H9 (cell line): ENCODE measurements around the gene SULT1E1. TPM values are rescaled to one million over a fixed set of nuclear protein-coding genes. Genes with fewer than 3 reads are reported as not detected.

Experiments used
- DNase-seq: peaks from one replicate; pipeline ENCODE4 v3.0.0-alpha.2; 2017
- H2AFZ ChIP-seq: one replicate; pipeline ENCODE4 v1.6.1; 2013; ENCODE audit warnings: mild to moderate bottlenecking, low read length, control low read depth, moderate library complexity
- H2AK5ac ChIP-seq: 2 replicates; pipeline ENCODE4 v1.6.1; 2013; ENCODE audit warnings: low read length, control low read depth, mixed read lengths; ENCODE audit not compliant: insufficient read length
- H2BK120ac ChIP-seq: one replicate; pipeline ENCODE4 v1.6.1; 2013; ENCODE audit warnings: low read depth, mild to moderate bottlenecking, low read length, control low read depth, inconsistent platforms; ENCODE audit not compliant: poor library complexity, severe bottlenecking
- H2BK12ac ChIP-seq: 2 replicates; pipeline ENCODE4 v1.6.1; 2013; ENCODE audit warnings: low read length, control low read depth, mixed read lengths, low read depth; ENCODE audit not compliant: insufficient read length
- H2BK15ac ChIP-seq: 2 replicates; pipeline ENCODE4 v1.6.1; 2013; ENCODE audit warnings: low read depth, low read length, control low read depth
- H2BK20ac ChIP-seq: one replicate; pipeline ENCODE4 v1.6.1; 2013; ENCODE audit warnings: low read depth, mild to moderate bottlenecking, low read length, control low read depth, inconsistent platforms; ENCODE audit not compliant: poor library complexity, severe bottlenecking
- H2BK5ac ChIP-seq: 2 replicates; pipeline ENCODE4 v1.6.1; 2013; ENCODE audit warnings: low read length, control low read depth, mixed read lengths; ENCODE audit not compliant: insufficient read length
- H3K14ac ChIP-seq: 2 replicates; pipeline ENCODE4 v1.6.1; 2013; ENCODE audit warnings: low read length, control low read depth; ENCODE audit not compliant: insufficient read depth
- H3K18ac ChIP-seq: 2 replicates; pipeline ENCODE4 v1.6.1; 2013; ENCODE audit warnings: low read depth, mild to moderate bottlenecking, mixed read lengths, low read length, control low read depth; ENCODE audit not compliant: insufficient read length
- H3K23ac ChIP-seq: 2 replicates; pipeline ENCODE4 v1.6.1; 2013; ENCODE audit warnings: low read length, control low read depth, mixed read lengths, low read depth; ENCODE audit not compliant: insufficient read length
- H3K23me2 ChIP-seq: 2 replicates; pipeline ENCODE4 v1.6.1; 2013; ENCODE audit warnings: low read depth, mild to moderate bottlenecking, mixed read lengths, low read length, control low read depth; ENCODE audit not compliant: insufficient read length, poor library complexity, severe bottlenecking
- H3K27ac ChIP-seq: 2 replicates; pipeline ENCODE4 v1.5.1; 2013; ENCODE audit warnings: low read length, control low read depth, mixed read lengths, low read depth; ENCODE audit not compliant: insufficient read length
- H3K27me3 ChIP-seq: 2 replicates; pipeline ENCODE4 v1.6.1; 2013; ENCODE audit warnings: low read length, control low read depth, inconsistent platforms; ENCODE audit not compliant: insufficient read depth
- H3K4ac ChIP-seq: 2 replicates; pipeline ENCODE4 v1.6.1; 2013; ENCODE audit warnings: low read depth, mild to moderate bottlenecking, control low read depth, inconsistent platforms, low read length, moderate library complexity
- H3K4me1 ChIP-seq: 2 replicates; pipeline ENCODE4 v1.6.1; 2013; ENCODE audit warnings: low read length, control low read depth, inconsistent platforms; ENCODE audit not compliant: insufficient read depth
- H3K4me2 ChIP-seq: 2 replicates; pipeline ENCODE4 v1.6.1; 2013; ENCODE audit warnings: low read length, control low read depth, mixed read lengths; ENCODE audit not compliant: insufficient read length, insufficient read depth
- H3K56ac ChIP-seq: 2 replicates; pipeline ENCODE4 v1.6.1; 2013; ENCODE audit warnings: low read depth, mild to moderate bottlenecking, mixed read lengths, low read length, control low read depth; ENCODE audit not compliant: insufficient read length
- H3K79me1 ChIP-seq: 2 replicates; pipeline ENCODE4 v1.6.1; 2013; ENCODE audit warnings: low read depth, mild to moderate bottlenecking, moderate library complexity, low read length, control low read depth, inconsistent platforms; ENCODE audit not compliant: insufficient read depth, poor library complexity, severe bottlenecking
- H3K79me2 ChIP-seq: 2 replicates; pipeline ENCODE4 v1.6.1; 2013; ENCODE audit warnings: low read length, control low read depth, inconsistent platforms; ENCODE audit not compliant: insufficient read depth
- H3K9ac ChIP-seq: 2 replicates; pipeline ENCODE4 v1.6.1; 2013; ENCODE audit warnings: low read length, control low read depth, mixed read lengths; ENCODE audit not compliant: insufficient read length; ENCODE audit errors: extremely low read depth
- H3K9me3 ChIP-seq: one replicate; pipeline ENCODE4 v1.6.1; 2013; ENCODE audit warnings: low read depth, low read length, inconsistent platforms; ENCODE audit not compliant: control insufficient read depth
- H3T11ph ChIP-seq: one replicate; pipeline ENCODE4 v1.6.1; 2013; ENCODE audit warnings: mild to moderate bottlenecking, low read length, control low read depth, inconsistent platforms
- H4K20me1 ChIP-seq: one replicate; pipeline ENCODE4 v1.6.1; 2013; ENCODE audit not compliant: control insufficient read depth, insufficient read length, insufficient read depth
- H4K5ac ChIP-seq: 2 replicates; pipeline ENCODE4 v1.6.1; 2013; ENCODE audit warnings: low read depth, mild to moderate bottlenecking, mixed read lengths, low read length, control low read depth; ENCODE audit not compliant: insufficient read length
- H4K8ac ChIP-seq: replicated peaks from 2 replicates; pipeline ENCODE4 v1.6.1; 2013; ENCODE audit warnings: low read length, control low read depth, mixed read lengths, low read depth; ENCODE audit not compliant: insufficient read length
- H4K91ac ChIP-seq: 2 replicates; pipeline ENCODE4 v1.6.1; 2013; ENCODE audit warnings: low read depth, mild to moderate bottlenecking, moderate library complexity, mixed read lengths, low read length, control low read depth; ENCODE audit not compliant: insufficient read length
- H3K27ac Mint-ChIP-seq, 3 experiments: 2 replicates in 2 of 3; 3 replicates in 1 of 3; pipeline ENCODE4 v1.8.0; 2020 to 2021; ENCODE audit warnings: mixed read lengths in 3 of 3, mild to moderate bottlenecking in 1 of 3, moderate library complexity in 1 of 3
- H3K27me3 Mint-ChIP-seq: 2 replicates; pipeline ENCODE4 v1.8.0; 2021; ENCODE audit warnings: low read depth, mild to moderate bottlenecking, moderate library complexity, mixed read lengths
- H3K36me3 Mint-ChIP-seq, 3 experiments: 2 replicates in 2 of 3; 3 replicates in 1 of 3; pipeline ENCODE4 v1.8.0; 2020 to 2021; ENCODE audit warnings: low read depth in 3 of 3, mixed read lengths in 3 of 3; ENCODE audit not compliant: insufficient read depth in 1 of 3
- H3K4me1 Mint-ChIP-seq, 2 experiments: 2 replicates each; pipeline ENCODE4 v1.8.0; 2020; ENCODE audit warnings: mixed read lengths in 2 of 2
- H3K4me3 Mint-ChIP-seq, 2 experiments: 2 replicates in 1 of 2; 3 replicates in 1 of 2; pipeline ENCODE4 v1.8.0; 2020 to 2021; ENCODE audit warnings: mild to moderate bottlenecking in 2 of 2, mixed read lengths in 2 of 2, moderate library complexity in 1 of 2
- H3K9me3 Mint-ChIP-seq, 2 experiments: 2 replicates in 1 of 2; 3 replicates in 1 of 2; pipeline ENCODE4 v1.8.0; 2020; ENCODE audit warnings: mild to moderate bottlenecking in 2 of 2, mixed read lengths in 2 of 2, moderate library complexity in 1 of 2
- CTCF ChIP-seq: fragments of 200-600 bp; sonication (generic); conservative IDR thresholded peaks from 3 replicates; pipeline ENCODE4 v1.8.0; 2021; ENCODE audit warnings: antibody characterized with exemption, mild to moderate bottlenecking
- WGBS: extraction: QIAGEN DNeasy Blood & Tissue Kit; methylation state at CpG from one replicate; pipeline ENCODE4 v1.1.7; 2013; ENCODE audit warnings: missing lambda C conversion rate, low lambda C conversion rate, mixed read lengths; ENCODE audit not compliant: insufficient read length; ENCODE audit errors: extremely low coverage; 5-methylcytosine and 5-hydroxymethylcytosine counted together
- total RNA-seq: library from RNA; stranded (reverse); gene quantifications from 2 replicates; pipeline ENCODE4 v1.2.1, GENCODE V29; 2021

The SULT1E1 gene
- total RNA-seq, 1 experiment from 2014 or later, result not detected

GRCh38 chr4:69832326-69833030 is 27.5 kb downstream of the SULT1E1 start:
- Mint-ChIP-seq H3K4me3 (no peak overlapping the region), H3K27ac (no peak overlapping the region), H3K36me3 (peaks cover 0 to 3% (median 0%) of the 10 kb centered on the region in 3 experiments; a peak in 1 of 7 replicates), H3K27me3 (no peaks in the 10 kb centered on the region), H3K9me3 (peaks cover 0 to 3% of the 10 kb centered on the region in 2 experiments; a peak in 3 of 5 replicates), H3K4me1 (peaks cover 16 to 18% of the 10 kb centered on the region in 2 experiments)
- no peak overlapping the region for H3K56ac ChIP-seq
- no peak overlapping the region for H2BK15ac ChIP-seq
- no peak overlapping the region for H2BK5ac ChIP-seq
- H4K8ac ChIP-seq, result no peak overlapping the region
- no peak overlapping the region for H3K27ac ChIP-seq
- H3K14ac ChIP-seq, result no peak overlapping the region
- H3K4me1 ChIP-seq, result peaks cover 4% of the 10 kb centered on the region; the same call in 1 of the 2 replicates
- no peak overlapping the region for H2AK5ac ChIP-seq
- H3K79me2 ChIP-seq, result no peaks in the 10 kb centered on the region
- no CpG with 5 or more reads among the region's 10 CpGs for WGBS
- H2BK12ac ChIP-seq, result no peak overlapping the region
- no peak overlapping the region for H3K9ac ChIP-seq
- H4K5ac ChIP-seq, result no peak overlapping the region
- no peak overlapping the region for H3T11ph ChIP-seq
- no peak for TF ChIP-seq CTCF
- no peak overlapping the region for H3K4ac ChIP-seq
- no peaks in the 10 kb centered on the region for H4K20me1 ChIP-seq
- no peaks in the 10 kb centered on the region for H3K79me1 ChIP-seq
- no peaks in the 10 kb centered on the region for H3K23me2 ChIP-seq
- no peak overlapping the region for H2AFZ ChIP-seq
- H2BK20ac ChIP-seq, result no peak overlapping the region
- no peaks in the 10 kb centered on the region for H3K9me3 ChIP-seq
- no peak overlapping the region for H2BK120ac ChIP-seq
- no peak overlapping the region for H3K23ac ChIP-seq
- H4K91ac ChIP-seq, result no peak overlapping the region
- DNase-seq, result no peak
- H3K18ac ChIP-seq, result no peak overlapping the region
- no peak overlapping the region for H3K4me2 ChIP-seq
- H3K27me3 ChIP-seq, result no peaks in the 10 kb centered on the region
